NB4 (cell line): Measurements from ENCODE around the gene TMEM207.

Source experiments
- CTCF ChIP-seq: IDR thresholded peaks from one replicate; pipeline ENCODE4 v1.5.1; 2012; ENCODE audit warnings: low read depth, low read length
- MYC ChIP-seq: IDR thresholded peaks from 2 replicates; pipeline ENCODE4 v1.6.1; 2011; ENCODE audit warnings: low read depth, low read length
- POLR2A ChIP-seq: IDR thresholded peaks from 2 replicates; pipeline ENCODE4 v1.6.1; 2011; ENCODE audit warnings: mild to moderate bottlenecking; ENCODE audit not compliant: insufficient read length; ENCODE audit errors: extremely low read depth
- TF ChIP-seq, protein P1 (sequence below): IDR thresholded peaks from 2 replicates; pipeline ENCODE4 v1.6.1; 2011; ENCODE audit warnings: low read depth, low read length

DNA sequence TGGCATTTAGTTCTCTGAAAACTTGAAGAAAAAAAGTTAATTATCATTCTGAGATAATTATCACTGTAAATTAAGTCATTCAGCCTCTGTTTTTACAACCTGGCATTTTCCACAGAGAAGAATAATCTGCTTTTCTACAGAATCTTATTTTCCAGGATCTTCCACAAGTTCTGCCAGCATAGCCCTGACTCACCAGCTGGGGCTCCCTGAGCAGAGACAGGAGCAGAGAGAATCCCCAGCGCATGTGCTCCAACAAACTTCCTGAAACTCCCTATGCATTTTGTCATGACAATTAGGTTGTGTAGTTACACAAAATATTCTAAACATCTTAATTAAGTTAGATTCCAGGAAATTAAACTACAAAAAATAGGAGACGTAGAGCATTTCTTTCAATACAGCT, 32.1 kb upstream of the TMEM207 start:
- TF ChIP-seq, protein P1, sequence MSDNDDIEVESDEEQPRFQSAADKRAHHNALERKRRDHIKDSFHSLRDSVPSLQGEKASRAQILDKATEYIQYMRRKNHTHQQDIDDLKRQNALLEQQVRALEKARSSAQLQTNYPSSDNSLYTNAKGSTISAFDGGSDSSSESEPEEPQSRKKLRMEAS: no peak
- TF ChIP-seq POLR2A (no peak), CTCF (no peak), MYC (no peak)
